H1 (cell line): ENCODE measurements around the gene POU6F2. TPM values are rescaled to one million over a fixed set of nuclear protein-coding genes. Genes with fewer than 3 reads are reported as not detected.

ENCODE experiments used
- CTCF ChIA-PET: fragments of 300-600 bp; sonication (Branson Sonifier 250); formaldehyde crosslinking; loops from one replicate; lab custom pipeline; 2021; ENCODE audit not compliant: partially characterized antibody; lab: Charles Lee
- POLR2A ChIA-PET: fragments of 300-600 bp; sonication (Branson Sonifier 250); formaldehyde crosslinking; loops from one replicate; lab custom pipeline; 2021; ENCODE audit warnings: inconsistent platforms; ENCODE audit not compliant: partially characterized antibody; lab: Charles Lee
- DNase-seq, 2 experiments: peaks; one replicate each; pipeline versions ENCODE4 v3.0.0 to v3.0.0-alpha.2; 2010 to 2022; ENCODE audit warnings: low spot score in 2 of 2, low read depth in 1 of 2, mixed read lengths in 1 of 2
- FAIRE-seq: peaks from 2 replicates; lab custom pipeline; 2011; peaks lifted over from hg19 to GRCh38; lab: Jason Lieb, UNC
- H2AFZ ChIP-seq: 2 replicates; pipeline ENCODE4 v1.8.1; 2012; ENCODE audit warnings: low read length, inconsistent platforms
- H2AK5ac ChIP-seq: 2 replicates; pipeline ENCODE4 v1.6.1; 2013; ENCODE audit warnings: low read depth, low read length
- H2BK120ac ChIP-seq: replicated peaks from 2 replicates; pipeline ENCODE3; 2013; ENCODE audit warnings: low read depth, low read length, inconsistent platforms
- H2BK12ac ChIP-seq: 2 replicates; pipeline ENCODE4 v1.6.1; 2013; ENCODE audit warnings: low read depth, low read length
- H2BK15ac ChIP-seq: 2 replicates; pipeline ENCODE4 v1.6.1; 2013; ENCODE audit warnings: low read length
- H2BK20ac ChIP-seq: 2 replicates; pipeline ENCODE4 v1.6.1; 2013; ENCODE audit warnings: low read length
- H2BK5ac ChIP-seq: 2 replicates; pipeline ENCODE4 v1.6.1; 2013; ENCODE audit warnings: low read depth, low read length
- H3K14ac ChIP-seq: 2 replicates; pipeline ENCODE4 v1.6.1; 2013; ENCODE audit warnings: inconsistent platforms; ENCODE audit not compliant: insufficient read length
- H3K18ac ChIP-seq: 2 replicates; pipeline ENCODE4 v1.6.1; 2013; ENCODE audit warnings: low read length; ENCODE audit errors: extremely low read depth
- H3K23ac ChIP-seq: 2 replicates; pipeline ENCODE4 v1.6.1; 2013; ENCODE audit warnings: inconsistent platforms; ENCODE audit not compliant: insufficient read length
- H3K23me2 ChIP-seq: 2 replicates; pipeline ENCODE4 v1.6.1; 2013; ENCODE audit warnings: low read depth, low read length
- H3K27ac ChIP-seq: 2 replicates; pipeline ENCODE4 v1.6.1; 2011; ENCODE audit warnings: low read depth, low read length, inconsistent platforms
- H3K27me3 ChIP-seq, 4 experiments: replicated peaks in 1 of 4; 1 replicate in 1 of 4; 2 replicates in 3 of 4; pipeline versions ENCODE4 v1.6.1 to v1.8.1; 2011 to 2013; ENCODE audit warnings: low read length in 3 of 4, mild to moderate bottlenecking in 3 of 4, inconsistent platforms in 2 of 4, mixed read lengths in 2 of 4, moderate library complexity in 1 of 4; ENCODE audit not compliant: control insufficient read depth in 3 of 4, insufficient read depth in 3 of 4; ENCODE audit errors: extremely low read depth in 1 of 4
- H3K36me3 ChIP-seq, 4 experiments: 2 replicates each; pipeline versions ENCODE4 v1.6.1 to v1.8.1; 2011 to 2013; ENCODE audit warnings: mild to moderate bottlenecking in 4 of 4, low read length in 3 of 4, moderate library complexity in 2 of 4, control low read depth in 1 of 4, inconsistent platforms in 1 of 4; ENCODE audit not compliant: insufficient read depth in 4 of 4, control insufficient read depth in 2 of 4
- H3K4ac ChIP-seq: replicated peaks from 2 replicates; pipeline ENCODE3; 2013; ENCODE audit warnings: low read length, low read depth, mixed read lengths, inconsistent platforms; ENCODE audit not compliant: insufficient read length
- H3K4me1 ChIP-seq, 4 experiments: replicated peaks in 1 of 4; 1 replicate in 1 of 4; 2 replicates in 3 of 4; pipeline versions ENCODE4 v1.6.1 to v1.8.1; 2011 to 2013; ENCODE audit warnings: low read length in 3 of 4, inconsistent platforms in 2 of 4, mixed read lengths in 1 of 4; ENCODE audit not compliant: insufficient read depth in 4 of 4, control insufficient read depth in 3 of 4
- H3K4me2 ChIP-seq, 2 experiments: 2 replicates each; pipeline versions ENCODE4 v1.6.1 to v1.8.1; 2011 to 2013; ENCODE audit warnings: low read depth in 2 of 2, low read length in 2 of 2, control low read depth in 1 of 2, inconsistent platforms in 1 of 2, mild to moderate bottlenecking in 1 of 2; ENCODE audit not compliant: insufficient read depth in 1 of 2
- H3K4me3 ChIP-seq, 4 experiments: fragments of 200-600, 300-600 bp in 1 of 4; sonication (generic), shearing (Covaris generic), sonication (Bioruptor Twin) in 1 of 4; 2 replicates each; pipeline versions ENCODE4 v1.5.1 to v1.8.1; 2011 to 2016; ENCODE audit warnings: low read length in 4 of 4, low read depth in 3 of 4, control low read depth in 2 of 4, inconsistent platforms in 2 of 4, mild to moderate bottlenecking in 2 of 4, mixed read lengths in 1 of 4, moderate library complexity in 1 of 4; ENCODE audit not compliant: insufficient read depth in 2 of 4; ENCODE audit errors: extremely low read depth in 1 of 4
- H3K56ac ChIP-seq: replicated peaks from 2 replicates; pipeline ENCODE3; 2013; ENCODE audit warnings: low read depth, mild to moderate bottlenecking, mixed read lengths, low read length, inconsistent platforms; ENCODE audit not compliant: insufficient read length
- H3K79me1 ChIP-seq: 2 replicates; pipeline ENCODE4 v1.6.1; 2013; ENCODE audit warnings: low read depth, low read length, control low read depth
- H3K79me2 ChIP-seq, 2 experiments: 2 replicates each; pipeline versions ENCODE4 v1.6.1 to v1.8.1; 2012 to 2013; ENCODE audit warnings: low read length in 2 of 2, mild to moderate bottlenecking in 2 of 2, inconsistent platforms in 1 of 2; ENCODE audit not compliant: insufficient read depth in 2 of 2, control insufficient read depth in 1 of 2
- H3K9ac ChIP-seq, 4 experiments: replicated peaks in 1 of 4; 1 replicate in 1 of 4; 2 replicates in 3 of 4; pipeline versions ENCODE4 v1.6.1 to v1.8.1; 2011 to 2013; ENCODE audit warnings: low read depth in 3 of 4, low read length in 3 of 4, control low read depth in 2 of 4, mild to moderate bottlenecking in 2 of 4, moderate library complexity in 2 of 4, inconsistent platforms in 1 of 4; ENCODE audit errors: extremely low read depth in 1 of 4
- H3K9me3 ChIP-seq, 2 experiments: 2 replicates each; pipeline versions ENCODE4 v1.6.1 to v1.8.1; 2012 to 2013; ENCODE audit warnings: mild to moderate bottlenecking in 2 of 2, moderate library complexity in 2 of 2, control low read depth in 1 of 2, inconsistent platforms in 1 of 2, low read depth in 1 of 2, low read length in 1 of 2, mixed read lengths in 1 of 2; ENCODE audit not compliant: insufficient read depth in 2 of 2
- H4K20me1 ChIP-seq, 2 experiments: replicated peaks in 1 of 2; 2 replicates each; pipeline versions ENCODE3 to v1.8.1; 2011 to 2013; ENCODE audit warnings: inconsistent platforms in 2 of 2, low read length in 2 of 2, mild to moderate bottlenecking in 1 of 2; ENCODE audit not compliant: insufficient read depth in 2 of 2, control insufficient read depth in 1 of 2
- H4K5ac ChIP-seq: 2 replicates; pipeline ENCODE4 v1.6.1; 2013; ENCODE audit warnings: low read length, low read depth, mixed read lengths, inconsistent platforms; ENCODE audit not compliant: insufficient read length
- H4K8ac ChIP-seq: 2 replicates; pipeline ENCODE4 v1.8.0; 2013; ENCODE audit warnings: mild to moderate bottlenecking, moderate library complexity, low read length, inconsistent platforms; ENCODE audit not compliant: insufficient read depth; ENCODE audit errors: extremely low read depth
- H4K91ac ChIP-seq: replicated peaks from 2 replicates; pipeline ENCODE3; 2013; ENCODE audit warnings: low read length, mixed read lengths, inconsistent platforms; ENCODE audit not compliant: insufficient read length
- HDAC2 ChIP-seq, 2 experiments: fragments of 300-600 bp in 1 of 2; sonication (generic) in 1 of 2; IDR thresholded peaks; 2 replicates each; pipeline ENCODE4 v1.6.1; 2011 to 2012; ENCODE audit warnings: low read depth in 2 of 2, low read length in 2 of 2, mild to moderate bottlenecking in 2 of 2, moderate library complexity in 2 of 2, borderline replicate concordance in 1 of 2, inconsistent platforms in 1 of 2
- TEAD4 ChIP-seq: IDR thresholded peaks from 2 replicates; pipeline ENCODE4 v1.6.1; 2012; ENCODE audit warnings: low read depth, low read length, inconsistent platforms, mixed read lengths
- WGBS, 2 experiments: shearing (Covaris generic) in 1 of 2; methylation state at CpG; one replicate each; pipeline versions ENCODE4 v1.1.6 to v1.1.7; 2013 to 2015; ENCODE audit warnings: low lambda C conversion rate in 2 of 2, mixed read lengths in 2 of 2, inconsistent platforms in 1 of 2, low coverage in 1 of 2, missing lambda C conversion rate in 1 of 2; ENCODE audit not compliant: insufficient replicate concordance in 2 of 2, insufficient coverage in 1 of 2, insufficient read length in 1 of 2; ENCODE audit errors: extremely low coverage in 1 of 2, missing lambda C conversion rate in 1 of 2; 5-methylcytosine and 5-hydroxymethylcytosine counted together
- polyA plus RNA-seq, 7 experiments: library from polyadenylated mRNA; depleted of rRNA in 3 of 7; stranded (reverse) in 5 of 7; unstranded in 2 of 7; fragments of >200 nt in 5 of 7; fragments of 200-250 nt in 2 of 7; gene quantifications; 1 replicate in 5 of 7; 2 replicates in 1 of 7; 4 replicates in 1 of 7; pipeline versions ENCODE4 v1.2.1 to v1.2.3, GENCODE V29; 2011 to 2013; ENCODE audit warnings: missing spikeins in 2 of 7, mixed read lengths in 2 of 7
- total RNA-seq: library from RNA; stranded (reverse); fragmentation: NEBNext Ultra II Directional; extraction: Animal tissue kit (Norgen Biotek cat#: 25700); gene quantifications from 2 replicates; pipeline ENCODE4 v1.2.1, GENCODE V29; 2021

POU6F2 gene
- total and polyA plus RNA-seq, 2 of the 8 experiments (the other 6 are each of a cell fraction or from before 2014, with no cell fraction given), result 1.1 to 2.0 TPM

DNA sequence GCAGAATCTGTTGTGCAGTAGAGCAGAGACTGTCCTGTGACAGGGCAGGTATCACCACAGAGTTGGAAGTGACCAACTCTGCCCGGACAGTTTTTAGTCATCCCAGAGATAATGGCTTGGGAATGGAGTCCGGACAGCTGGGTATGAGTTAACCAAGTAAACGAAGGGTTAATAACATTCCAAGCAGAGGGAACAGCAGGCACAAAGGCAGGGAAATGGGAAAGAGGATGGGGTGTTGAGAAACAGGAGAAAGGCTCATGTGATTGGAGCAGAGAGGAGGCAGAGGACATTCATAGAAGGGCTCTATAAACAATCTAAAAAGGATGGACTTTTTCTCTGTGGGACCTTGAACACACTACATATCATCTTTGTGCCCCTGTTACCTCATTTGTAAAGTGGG, 456.3 kb downstream of the POU6F2 start:
- Histone ChIP-seq H2AK5ac (no peak overlapping the region), H3K14ac (no peak overlapping the region), H4K20me1 (no peaks in the 10 kb centered on the region), H3K23me2 (no peaks in the 10 kb centered on the region; the same call in 1 of the 2 replicates), H2AFZ (no peak overlapping the region; the same call in 1 of the 2 replicates), H2BK5ac (no peak overlapping the region), H2BK120ac (no peak overlapping the region), H3K9me3 (no peaks in the 10 kb centered on the region), H2BK20ac (no peak overlapping the region), H2BK12ac (no peak overlapping the region), H3K56ac (no peak overlapping the region), H3K79me2 (no peaks in the 10 kb centered on the region), H3K23ac (no peak overlapping the region), H3K4me1 (peaks cover 0 to 11% (median 3%) of the 10 kb centered on the region in 4 experiments; a peak in 6 of 7 replicates), H3K36me3 (no peaks in the 10 kb centered on the region)
- FAIRE-seq, result no peak
- CTCF ChIA-PET, result interaction anchor here (0.6 to 2.8 kb wide), 5 partner anchors 19 to 525 kb away, joined by 3 to 11 read pairs (median 4); partner anchors contain the start of gene VPS41
- 46% methylated on average over 3 of the region's 3 CpGs; no CpG with 5 or more reads in 1 of the 2 experiments for WGBS, 2 experiments
- TF ChIP-seq HDAC2 (IDR thresholded peaks at IDR 0.05; ENCODE audit: borderline replicate concordance in 1 of 2, low read depth in 2 of 2, low read length in 2 of 2) (no peak), TEAD4 (peak; percentile 96)
- TF ChIP-seq, all 59 proteins: peak for 1
- H3K4me2 ChIP-seq, result no peak overlapping the region
- no peaks in the 10 kb centered on the region for H3K27me3 ChIP-seq
- no peak overlapping the region for H3K9ac ChIP-seq
- no peaks in the 10 kb centered on the region for H3K79me1 ChIP-seq
- H3K4ac ChIP-seq, result no peak overlapping the region
- H3K27ac ChIP-seq, result no peak overlapping the region
- no peak overlapping the region for H4K5ac ChIP-seq
- H4K91ac ChIP-seq, result no peak overlapping the region
- no peak for DNase-seq
- POLR2A ChIA-PET, result no interaction called here
- no peak overlapping the region for H4K8ac ChIP-seq
- H3K18ac ChIP-seq, result no peak overlapping the region
- H2BK15ac ChIP-seq, result no peak overlapping the region
- no peak overlapping the region for H3K4me3 ChIP-seq
